MG63 (cell line): ENCODE measurements around the gene APBB2. TPM values are rescaled to one million over a fixed set of nuclear protein-coding genes. Genes with fewer than 3 reads are reported as not detected.

Source experiments
- DNase-seq: peaks from one replicate; pipeline ENCODE4 v3.0.0-alpha.2; 2020
- H3K27me3 ChIP-seq: fragments of 250-450 bp; sonication (Bioruptor Pico); 2 replicates; pipeline ENCODE4 v1.5.1; 2020; ENCODE audit warnings: mild to moderate bottlenecking, moderate library complexity
- H3K36me3 ChIP-seq: fragments of 250-450 bp; sonication (Bioruptor Pico); 2 replicates; pipeline ENCODE4 v1.5.1; 2020; ENCODE audit warnings: mild to moderate bottlenecking, moderate library complexity
- H3K4me3 ChIP-seq: fragments of 250-450 bp; sonication (Bioruptor Pico); 2 replicates; pipeline ENCODE4 v1.5.1; 2020; ENCODE audit warnings: mild to moderate bottlenecking, moderate library complexity
- H3K9me3 ChIP-seq: fragments of 250-450 bp; sonication (Bioruptor Pico); 2 replicates; pipeline ENCODE4 v1.5.1; 2020; ENCODE audit warnings: mild to moderate bottlenecking, moderate library complexity
- total RNA-seq: library from RNA; depleted of rRNA; stranded (reverse); fragments of >200 nt; shearing (Covaris generic); gene quantifications from 2 replicates; pipeline ENCODE4 v1.2.3, GENCODE V29; 2014; ENCODE audit warnings: low replicate concordance

Gene APBB2
- total RNA-seq, 1 experiment from 2014 or later: 36.1 TPM

GRCh38 chr4:40856840-40857362 lies 357.4 kb downstream of the APBB2 start:
- no peaks in the 10 kb centered on the region for H3K36me3 ChIP-seq
- DNase-seq: no peak
- H3K9me3 ChIP-seq: no peaks in the 10 kb centered on the region
- no peaks in the 10 kb centered on the region for H3K27me3 ChIP-seq
- H3K4me3 ChIP-seq: no peak overlapping the region

- DNase-seq: no peak
- no peaks in the 10 kb centered on the region for H3K9me3 ChIP-seq
- no peaks in the 10 kb centered on the region for H3K27me3 ChIP-seq
- no peaks in the 10 kb centered on the region for H3K36me3 ChIP-seq
- no peak overlapping the region for H3K4me3 ChIP-seq
These were observed 358.0 kb downstream of the APBB2 start for GRCh38 chr4:40856277-40856839.

- Histone ChIP-seq H3K9me3 (no peaks in the 10 kb centered on the region), H3K27me3 (no peaks in the 10 kb centered on the region), H3K4me3 (no peak overlapping the region), H3K36me3 (no peaks in the 10 kb centered on the region)
- no peak for DNase-seq
These were observed 363.8 kb downstream of the APBB2 start for GRCh38 chr4:40850496-40850895.

- Histone ChIP-seq H3K27me3 (no peaks in the 10 kb centered on the region), H3K4me3 (no peak overlapping the region), H3K36me3 (no peaks in the 10 kb centered on the region), H3K9me3 (no peaks in the 10 kb centered on the region)
- no peak for DNase-seq
These were observed 365.4 kb downstream of the APBB2 start for GRCh38 chr4:40848940-40849339.

GRCh38 chr4:40848251-40848650 lies 366.1 kb downstream of the APBB2 start:
- Histone ChIP-seq H3K4me3 (no peak overlapping the region), H3K9me3 (no peaks in the 10 kb centered on the region), H3K36me3 (no peaks in the 10 kb centered on the region), H3K27me3 (no peaks in the 10 kb centered on the region)
- DNase-seq: no peak

- DNase-seq: no peak
- H3K36me3 ChIP-seq: no peaks in the 10 kb centered on the region
These were observed 367.8 kb downstream of the APBB2 start for GRCh38 chr4:40846532-40846931.

GRCh38 chr4:40845154-40845835 lies 369.0 kb downstream of the APBB2 start:
- no peaks in the 10 kb centered on the region for H3K36me3 ChIP-seq
- H3K27me3 ChIP-seq: no peaks in the 10 kb centered on the region
- H3K9me3 ChIP-seq: no peaks in the 10 kb centered on the region
- no peak overlapping the region for H3K4me3 ChIP-seq
- no peak for DNase-seq

More at GRCh38 chr4:40846532-40846931, 367.8 kb downstream of the APBB2 start:
- Histone ChIP-seq H3K27me3 (no peaks in the 10 kb centered on the region), H3K9me3 (no peaks in the 10 kb centered on the region), H3K4me3 (no peak overlapping the region)

GRCh38 chr4:40844261-40844660 lies 370.1 kb downstream of the APBB2 start:
- DNase-seq: no peak
- no peak overlapping the region for H3K4me3 ChIP-seq
- H3K9me3 ChIP-seq: no peaks in the 10 kb centered on the region
- H3K27me3 ChIP-seq: no peaks in the 10 kb centered on the region
- H3K36me3 ChIP-seq: no peaks in the 10 kb centered on the region

GRCh38 chr4:40843696-40844095 lies 370.6 kb downstream of the APBB2 start:
- no peak for DNase-seq
- H3K9me3 ChIP-seq: no peaks in the 10 kb centered on the region
- no peaks in the 10 kb centered on the region for H3K27me3 ChIP-seq
- H3K36me3 ChIP-seq: no peaks in the 10 kb centered on the region
- no peak overlapping the region for H3K4me3 ChIP-seq

- H3K4me3 ChIP-seq: no peak overlapping the region
- H3K36me3 ChIP-seq: no peaks in the 10 kb centered on the region
- no peak for DNase-seq
- H3K27me3 ChIP-seq: no peaks in the 10 kb centered on the region
- no peaks in the 10 kb centered on the region for H3K9me3 ChIP-seq
These were observed 371.5 kb downstream of the APBB2 start for GRCh38 chr4:40842725-40843423.

- H3K4me3 ChIP-seq: no peak overlapping the region
- DNase-seq: no peak
- no peaks in the 10 kb centered on the region for H3K36me3 ChIP-seq
- H3K27me3 ChIP-seq: no peaks in the 10 kb centered on the region
- no peaks in the 10 kb centered on the region for H3K9me3 ChIP-seq
These were observed 372.0 kb downstream of the APBB2 start for GRCh38 chr4:40842318-40842717.

- Histone ChIP-seq H3K27me3 (no peaks in the 10 kb centered on the region), H3K4me3 (no peak overlapping the region), H3K36me3 (no peaks in the 10 kb centered on the region), H3K9me3 (no peaks in the 10 kb centered on the region)
- DNase-seq: peak; percentile 62
These were observed 373.3 kb downstream of the APBB2 start for GRCh38 chr4:40840985-40841571.

- Histone ChIP-seq H3K36me3 (no peaks in the 10 kb centered on the region), H3K27me3 (no peaks in the 10 kb centered on the region), H3K9me3 (no peaks in the 10 kb centered on the region), H3K4me3 (no peak overlapping the region)
- DNase-seq: no peak
These were observed 373.9 kb downstream of the APBB2 start for GRCh38 chr4:40840255-40840984.

- no peaks in the 10 kb centered on the region for H3K27me3 ChIP-seq
- DNase-seq: no peak
- no peaks in the 10 kb centered on the region for H3K9me3 ChIP-seq
- H3K36me3 ChIP-seq: no peaks in the 10 kb centered on the region
- no peak overlapping the region for H3K4me3 ChIP-seq
These were observed 375.6 kb downstream of the APBB2 start for GRCh38 chr4:40838742-40839141.

GRCh38 chr4:40837094-40837870 lies 377.1 kb downstream of the APBB2 start:
- no peaks in the 10 kb centered on the region for H3K36me3 ChIP-seq
- no peak for DNase-seq
- H3K9me3 ChIP-seq: no peaks in the 10 kb centered on the region
- H3K27me3 ChIP-seq: no peaks in the 10 kb centered on the region
- H3K4me3 ChIP-seq: no peak overlapping the region

GRCh38 chr4:40833212-40833611 lies 381.1 kb downstream of the APBB2 start:
- H3K4me3 ChIP-seq: no peak overlapping the region
- no peak for DNase-seq
- H3K27me3 ChIP-seq: no peaks in the 10 kb centered on the region
- no peaks in the 10 kb centered on the region for H3K9me3 ChIP-seq
- no peaks in the 10 kb centered on the region for H3K36me3 ChIP-seq
